GM19397 (cell line): ENCODE data around the gene TP53TG5.

Experiments used
- ATAC-seq: cut with Tn5 transposase; IDR thresholded peaks from one replicate; pipeline ENCODE4 v1.9.1; 2021; ENCODE audit warnings: mild to moderate bottlenecking, moderate library complexity; ENCODE audit not compliant: unreplicated experiment

The TP53TG5 gene

GRCh38 chr20:45347936-45348778 lies 30.0 kb downstream of the TP53TG5 start, which contains the start of gene SDC4:
TSS of gene SDC4 (minus strand) at chr20:45348424. CDS start at chr20:45348384, 40 bp downstream.
- ATAC-seq, result no peak

GRCh38 chr20:45347297-45347935 lies 30.7 kb downstream of the TP53TG5 start:
- ATAC-seq, result no peak

GRCh38 chr20:45346851-45347250 lies 31.3 kb downstream of the TP53TG5 start:
- no peak for ATAC-seq

- no peak for ATAC-seq
These were observed 31.8 kb downstream of the TP53TG5 start for GRCh38 chr20:45346291-45346718.

GRCh38 chr20:45345104-45345936 lies 32.8 kb downstream of the TP53TG5 start:
- no peak for ATAC-seq

GRCh38 chr20:45344168-45344860 lies 33.8 kb downstream of the TP53TG5 start:
- no peak for ATAC-seq

GRCh38 chr20:45343532-45344167 lies 34.5 kb downstream of the TP53TG5 start:
- ATAC-seq, result no peak

GRCh38 chr20:45342855-45343531 lies 35.1 kb downstream of the TP53TG5 start:
- ATAC-seq, result no peak

GRCh38 chr20:45341939-45342854 lies 35.9 kb downstream of the TP53TG5 start:
- no peak for ATAC-seq

GRCh38 chr20:45341579-45341938 lies 36.6 kb downstream of the TP53TG5 start:
- ATAC-seq, result no peak

GRCh38 chr20:45340951-45341350 lies 37.2 kb downstream of the TP53TG5 start:
- ATAC-seq, result no peak

- no peak for ATAC-seq
These were observed 37.8 kb downstream of the TP53TG5 start for GRCh38 chr20:45340236-45340847.

- ATAC-seq, result no peak
These were observed 38.3 kb downstream of the TP53TG5 start for GRCh38 chr20:45339799-45340198.

- ATAC-seq, result no peak
These were observed 39.0 kb downstream of the TP53TG5 start for GRCh38 chr20:45339084-45339483.

- no peak for ATAC-seq
These were observed 39.7 kb downstream of the TP53TG5 start for GRCh38 chr20:45338121-45339030.

- no peak for ATAC-seq
These were observed 40.6 kb downstream of the TP53TG5 start for GRCh38 chr20:45337367-45338120.
